ENCODE data around the gene RPS6KB2.
A peak's percentile ranks its signal among the peaks of the same experiment; 100 is the strongest.

RPS6KB2 gene

GRCh38 chr11:67381244-67381972 lies 46.9 kb upstream of the RPS6KB2 start:
- Histone ChIP-seq H3K4me3 (replicated peaks; ENCODE audit: insufficient read depth, low read length) (no peak overlapping the region), H3K27me3 (ENCODE audit: insufficient read depth, poor library complexity, severe bottlenecking) (no peaks in the 10 kb centered on the region), H3K27ac (replicated peaks) (peak overlapping the region; percentile 84)
- TF ChIP-seq POLR2AphosphoS5 (IDR thresholded peaks at IDR 0.05; ENCODE audit: low read depth) (peak; percentile 77), GABPA (IDR thresholded peaks at IDR 0.05; ENCODE audit: low read depth) (peak; percentile 38; the same call in 1 of the 2 replicates), CTCF (IDR thresholded peaks at IDR 0.05; ENCODE audit: insufficient read depth, low read length) (no peak), SPI1 (IDR thresholded peaks at IDR 0.05; ENCODE audit: borderline replicate concordance, low read depth) (no peak)
- TF ChIP-seq, protein P1, sequence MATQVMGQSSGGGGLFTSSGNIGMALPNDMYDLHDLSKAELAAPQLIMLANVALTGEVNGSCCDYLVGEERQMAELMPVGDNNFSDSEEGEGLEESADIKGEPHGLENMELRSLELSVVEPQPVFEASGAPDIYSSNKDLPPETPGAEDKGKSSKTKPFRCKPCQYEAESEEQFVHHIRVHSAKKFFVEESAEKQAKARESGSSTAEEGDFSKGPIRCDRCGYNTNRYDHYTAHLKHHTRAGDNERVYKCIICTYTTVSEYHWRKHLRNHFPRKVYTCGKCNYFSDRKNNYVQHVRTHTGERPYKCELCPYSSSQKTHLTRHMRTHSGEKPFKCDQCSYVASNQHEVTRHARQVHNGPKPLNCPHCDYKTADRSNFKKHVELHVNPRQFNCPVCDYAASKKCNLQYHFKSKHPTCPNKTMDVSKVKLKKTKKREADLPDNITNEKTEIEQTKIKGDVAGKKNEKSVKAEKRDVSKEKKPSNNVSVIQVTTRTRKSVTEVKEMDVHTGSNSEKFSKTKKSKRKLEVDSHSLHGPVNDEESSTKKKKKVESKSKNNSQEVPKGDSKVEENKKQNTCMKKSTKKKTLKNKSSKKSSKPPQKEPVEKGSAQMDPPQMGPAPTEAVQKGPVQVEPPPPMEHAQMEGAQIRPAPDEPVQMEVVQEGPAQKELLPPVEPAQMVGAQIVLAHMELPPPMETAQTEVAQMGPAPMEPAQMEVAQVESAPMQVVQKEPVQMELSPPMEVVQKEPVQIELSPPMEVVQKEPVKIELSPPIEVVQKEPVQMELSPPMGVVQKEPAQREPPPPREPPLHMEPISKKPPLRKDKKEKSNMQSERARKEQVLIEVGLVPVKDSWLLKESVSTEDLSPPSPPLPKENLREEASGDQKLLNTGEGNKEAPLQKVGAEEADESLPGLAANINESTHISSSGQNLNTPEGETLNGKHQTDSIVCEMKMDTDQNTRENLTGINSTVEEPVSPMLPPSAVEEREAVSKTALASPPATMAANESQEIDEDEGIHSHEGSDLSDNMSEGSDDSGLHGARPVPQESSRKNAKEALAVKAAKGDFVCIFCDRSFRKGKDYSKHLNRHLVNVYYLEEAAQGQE (IDR thresholded peaks at IDR 0.05; ENCODE audit: insufficient replicate concordance, low read depth), result peak; percentile 50
- DNase-seq (ENCODE audit: low read depth in 1 of 2, low spot score in 1 of 2), result peak in 1 of 2 experiments; percentile 60

- no peak overlapping the region for H3K4me3 ChIP-seq (replicated peaks; ENCODE audit: insufficient read depth, low read length)
Observed at GRCh38 chr11:67382276-67383136, 45.8 kb upstream of the RPS6KB2 start.

More at GRCh38 chr11:67382276-67383136, 45.8 kb upstream of the RPS6KB2 start:
- TF ChIP-seq, protein P1 (IDR thresholded peaks at IDR 0.05; ENCODE audit: insufficient replicate concordance, low read depth), result no peak
- peak; percentile 99 for TF ChIP-seq CTCF (IDR thresholded peaks at IDR 0.05; ENCODE audit: insufficient read depth, low read length)
- TF ChIP-seq POLR2AphosphoS5 (IDR thresholded peaks at IDR 0.05; ENCODE audit: low read depth), result no peak
- no peak for TF ChIP-seq GABPA (IDR thresholded peaks at IDR 0.05; ENCODE audit: low read depth)
- TF ChIP-seq SPI1 (IDR thresholded peaks at IDR 0.05; ENCODE audit: borderline replicate concordance, low read depth), result no peak
- H3K27me3 ChIP-seq (ENCODE audit: insufficient read depth, poor library complexity, severe bottlenecking), result no peaks in the 10 kb centered on the region
- peak in 1 of 2 experiments; percentile 89 for DNase-seq (ENCODE audit: low read depth in 1 of 2, low spot score in 1 of 2)
- peak overlapping the region; percentile 38; the same call in 1 of the 2 replicates for H3K27ac ChIP-seq (replicated peaks)

Measured in HL-60 (cell line).